ENCODE data around the gene FRK. TPM values are rescaled to one million over a fixed set of nuclear protein-coding genes. Genes with fewer than 3 reads are reported as not detected.

FRK gene
- total RNA-seq, 1 donor from 2014 or later, result 0.11 TPM

DNA sequence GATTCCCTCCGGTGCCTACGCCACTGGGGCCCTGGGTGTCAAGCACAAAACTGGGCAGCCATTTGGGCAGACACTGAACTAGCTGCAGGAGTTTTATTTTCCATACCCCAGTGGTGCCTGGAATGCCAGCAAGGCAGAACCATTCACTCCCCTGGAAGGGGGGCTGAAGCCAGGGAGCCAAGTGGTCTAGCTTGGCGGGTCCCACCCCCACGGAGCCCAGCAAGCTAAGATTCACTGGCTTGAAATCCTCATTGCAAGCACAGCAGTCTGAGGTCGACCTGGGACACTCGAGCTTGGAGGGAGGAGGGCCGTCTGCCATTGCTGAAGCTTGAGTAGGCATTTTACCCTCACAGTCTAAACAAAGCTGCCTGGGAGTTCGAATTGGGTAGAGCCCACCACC, 125.3 kb downstream of the FRK start:
- no peaks in the 10 kb centered on the region for H3K27me3 Mint-ChIP-seq (ENCODE audit: insufficient read depth, low read depth)
- no peaks in the 10 kb centered on the region for H3K4me1 ChIP-seq
- DNase-seq (ENCODE audit: low spot score), result no peak

DNA sequence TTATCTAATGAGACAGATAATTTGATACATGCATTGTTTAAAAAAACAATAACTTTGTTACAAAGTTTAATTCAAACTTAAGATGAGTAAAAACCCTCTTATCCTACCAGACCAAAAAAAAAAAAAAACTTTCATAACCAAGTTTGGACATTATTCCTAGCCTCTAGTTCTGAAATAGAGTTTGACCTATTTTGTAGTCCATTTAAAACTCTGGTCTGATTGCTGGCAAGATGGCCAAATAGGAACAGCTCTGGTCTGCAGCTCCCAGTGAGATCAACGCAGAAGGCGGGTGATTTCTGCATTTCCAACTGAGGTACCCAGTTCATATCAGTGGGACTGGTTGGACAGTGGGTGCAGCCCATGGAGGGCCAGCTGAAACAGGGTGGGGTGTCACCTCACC, 125.9 kb downstream of the FRK start:
- no peaks in the 10 kb centered on the region for H3K4me1 ChIP-seq
- no peaks in the 10 kb centered on the region for H4K20me1 ChIP-seq (ENCODE audit: low read depth)
- Mint-ChIP-seq H3K27me3 (ENCODE audit: insufficient read depth, low read depth) (no peaks in the 10 kb centered on the region), H3K9me3 (peaks cover 8% of the 10 kb centered on the region), H3K4me1 (no peaks in the 10 kb centered on the region), H3K27ac (no peak overlapping the region), H3K36me3 (no peaks in the 10 kb centered on the region), H3K4me3 (no peak overlapping the region)
- H3K4me3 ChIP-seq, result no peak overlapping the region
- H3K9me3 ChIP-seq (ENCODE audit: low read depth), result no peaks in the 10 kb centered on the region
- no peaks in the 10 kb centered on the region for H3F3A ChIP-seq (ENCODE audit: low read depth)
- H2AFZ ChIP-seq (replicated peaks), result no peak overlapping the region
- H3K9ac ChIP-seq, result no peak overlapping the region
- H3K27ac ChIP-seq, result no peak overlapping the region
- DNase-seq (ENCODE audit: low spot score), result no peak
- TF ChIP-seq, protein P1, sequence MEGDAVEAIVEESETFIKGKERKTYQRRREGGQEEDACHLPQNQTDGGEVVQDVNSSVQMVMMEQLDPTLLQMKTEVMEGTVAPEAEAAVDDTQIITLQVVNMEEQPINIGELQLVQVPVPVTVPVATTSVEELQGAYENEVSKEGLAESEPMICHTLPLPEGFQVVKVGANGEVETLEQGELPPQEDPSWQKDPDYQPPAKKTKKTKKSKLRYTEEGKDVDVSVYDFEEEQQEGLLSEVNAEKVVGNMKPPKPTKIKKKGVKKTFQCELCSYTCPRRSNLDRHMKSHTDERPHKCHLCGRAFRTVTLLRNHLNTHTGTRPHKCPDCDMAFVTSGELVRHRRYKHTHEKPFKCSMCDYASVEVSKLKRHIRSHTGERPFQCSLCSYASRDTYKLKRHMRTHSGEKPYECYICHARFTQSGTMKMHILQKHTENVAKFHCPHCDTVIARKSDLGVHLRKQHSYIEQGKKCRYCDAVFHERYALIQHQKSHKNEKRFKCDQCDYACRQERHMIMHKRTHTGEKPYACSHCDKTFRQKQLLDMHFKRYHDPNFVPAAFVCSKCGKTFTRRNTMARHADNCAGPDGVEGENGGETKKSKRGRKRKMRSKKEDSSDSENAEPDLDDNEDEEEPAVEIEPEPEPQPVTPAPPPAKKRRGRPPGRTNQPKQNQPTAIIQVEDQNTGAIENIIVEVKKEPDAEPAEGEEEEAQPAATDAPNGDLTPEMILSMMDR (IDR thresholded peaks at IDR 0.05), result no peak
- TF ChIP-seq EZH2 (IDR thresholded peaks at IDR 0.05), result no peak
- TF ChIP-seq EZH2phosphoT487 (IDR thresholded peaks at IDR 0.05), result no peak
- H3K79me2 ChIP-seq (ENCODE audit: low read depth), result no peaks in the 10 kb centered on the region
- no peak overlapping the region for H3K4me2 ChIP-seq
- no peaks in the 10 kb centered on the region for H3K36me3 ChIP-seq
- H3K27me3 ChIP-seq, result no peaks in the 10 kb centered on the region

More for the DNA sequence above, 125.3 kb downstream of the FRK start:
- Histone ChIP-seq H3K36me3 (no peaks in the 10 kb centered on the region), H3K79me2 (ENCODE audit: low read depth) (no peaks in the 10 kb centered on the region), H3K27ac (no peak overlapping the region), H3F3A (ENCODE audit: low read depth) (no peaks in the 10 kb centered on the region), H3K9ac (no peak overlapping the region), H3K4me2 (no peak overlapping the region), H3K9me3 (ENCODE audit: low read depth) (no peaks in the 10 kb centered on the region), H3K4me3 (no peak overlapping the region), H4K20me1 (ENCODE audit: low read depth) (no peaks in the 10 kb centered on the region), H2AFZ (replicated peaks) (no peak overlapping the region), H3K27me3 (no peaks in the 10 kb centered on the region)
- no peak overlapping the region for H3K27ac Mint-ChIP-seq
- no peaks in the 10 kb centered on the region for H3K4me1 Mint-ChIP-seq
- no peaks in the 10 kb centered on the region for H3K36me3 Mint-ChIP-seq
- no peak overlapping the region for H3K4me3 Mint-ChIP-seq
- peaks cover 12% of the 10 kb centered on the region for H3K9me3 Mint-ChIP-seq
- TF ChIP-seq EZH2 (IDR thresholded peaks at IDR 0.05) (no peak), EZH2phosphoT487 (IDR thresholded peaks at IDR 0.05) (no peak)
- TF ChIP-seq, protein P1 (IDR thresholded peaks at IDR 0.05), result no peak

DNA sequence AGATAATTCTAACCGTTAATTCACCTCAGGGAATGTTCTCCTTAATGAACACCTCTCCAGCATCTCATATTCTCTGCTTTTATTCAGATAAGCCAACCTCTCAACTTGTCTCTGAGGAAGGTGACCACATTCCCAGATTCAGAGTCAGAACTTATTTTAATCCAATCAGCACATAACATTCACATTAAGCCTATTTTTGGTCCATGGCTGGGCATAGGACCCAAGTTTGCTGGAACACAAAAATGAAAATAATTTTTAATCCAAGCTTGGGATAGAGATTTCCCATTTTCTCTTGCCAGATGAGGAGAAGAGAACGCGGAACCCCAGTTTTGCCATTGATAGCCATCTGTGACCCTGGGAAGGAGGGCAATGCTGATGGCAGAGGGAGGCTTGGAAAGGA, 126.5 kb downstream of the FRK start:
- no peak overlapping the region for H3K27ac Mint-ChIP-seq
- Histone ChIP-seq H3K36me3 (no peaks in the 10 kb centered on the region), H3K79me2 (ENCODE audit: low read depth) (no peaks in the 10 kb centered on the region), H3K4me3 (no peak overlapping the region), H3K9ac (no peak overlapping the region), H3K4me1 (no peaks in the 10 kb centered on the region), H3F3A (ENCODE audit: low read depth) (no peaks in the 10 kb centered on the region), H2AFZ (replicated peaks) (no peak overlapping the region), H3K9me3 (ENCODE audit: low read depth) (no peaks in the 10 kb centered on the region), H3K4me2 (no peak overlapping the region), H3K27ac (no peak overlapping the region), H4K20me1 (ENCODE audit: low read depth) (no peaks in the 10 kb centered on the region), H3K27me3 (no peaks in the 10 kb centered on the region)
- H3K9me3 Mint-ChIP-seq, result peaks cover 2% of the 10 kb centered on the region
- H3K27me3 Mint-ChIP-seq (ENCODE audit: insufficient read depth, low read depth), result no peaks in the 10 kb centered on the region
- DNase-seq (ENCODE audit: low spot score), result no peak
- no peak overlapping the region for H3K4me3 Mint-ChIP-seq
- TF ChIP-seq EZH2 (IDR thresholded peaks at IDR 0.05) (no peak), EZH2phosphoT487 (IDR thresholded peaks at IDR 0.05) (no peak)
- TF ChIP-seq, protein P1 (IDR thresholded peaks at IDR 0.05), result no peak
- no peaks in the 10 kb centered on the region for H3K4me1 Mint-ChIP-seq
- H3K36me3 Mint-ChIP-seq, result no peaks in the 10 kb centered on the region

Data from neural progenitor cell (in vitro differentiated cells).